Endothelial cell of umbilical vein (primary cell): ENCODE data around the gene FXYD6.

Experiments used
- EZH2 ChIP-seq: IDR thresholded peaks from 2 replicates; pipeline ENCODE4 v1.6.1; 2012; ENCODE audit warnings: borderline replicate concordance, low read depth, mild to moderate bottlenecking, moderate library complexity, low read length, inconsistent platforms; ENCODE audit not compliant: severe bottlenecking
- FOS ChIP-seq: IDR thresholded peaks from 2 replicates; pipeline ENCODE4 v1.6.1; 2011; ENCODE audit warnings: mild to moderate bottlenecking, low read length, moderate library complexity, borderline replicate concordance; ENCODE audit not compliant: insufficient read depth
- GATA2 ChIP-seq: IDR thresholded peaks from 2 replicates; pipeline ENCODE4 v1.7.0; 2011; ENCODE audit warnings: low read depth, mild to moderate bottlenecking, moderate library complexity, mixed read lengths, low read length; ENCODE audit not compliant: insufficient read length, insufficient read depth
- JUN ChIP-seq: IDR thresholded peaks from 2 replicates; pipeline ENCODE4 v1.6.1; 2011; ENCODE audit warnings: borderline replicate concordance, low read depth; ENCODE audit not compliant: insufficient read length, insufficient read depth
- MYC ChIP-seq: IDR thresholded peaks from one replicate; pipeline ENCODE4 v1.6.1; 2011; ENCODE audit warnings: mild to moderate bottlenecking, low read depth, low read length
- POLR2A ChIP-seq: IDR thresholded peaks from 2 replicates; pipeline ENCODE4 v1.6.1; 2012; ENCODE audit warnings: low read depth, mild to moderate bottlenecking, control low read depth, low read length
- POLR2AphosphoS5 ChIP-seq: IDR thresholded peaks from 2 replicates; pipeline ENCODE4 v1.6.1; 2012; ENCODE audit warnings: low read depth, mild to moderate bottlenecking, control low read depth, low read length, moderate library complexity; ENCODE audit not compliant: insufficient read depth
- TF ChIP-seq, protein P1 (sequence below), 2 donors: IDR thresholded peaks; 1 replicate in 1 of 2; 2 replicates in 1 of 2; pipeline ENCODE4 v1.5.1; 2011; ENCODE audit warnings: low read length in 2 of 2, mild to moderate bottlenecking in 2 of 2, moderate library complexity in 2 of 2, control low read depth in 1 of 2, inconsistent platforms in 1 of 2, low read depth in 1 of 2; ENCODE audit not compliant: insufficient read depth in 1 of 2; ENCODE audit errors: extremely low read depth in 1 of 2
- TF ChIP-seq, protein P2 (sequence below): IDR thresholded peaks from 2 replicates; pipeline ENCODE4 v1.6.1; 2011; ENCODE audit not compliant: insufficient read depth, insufficient read length

DNA sequence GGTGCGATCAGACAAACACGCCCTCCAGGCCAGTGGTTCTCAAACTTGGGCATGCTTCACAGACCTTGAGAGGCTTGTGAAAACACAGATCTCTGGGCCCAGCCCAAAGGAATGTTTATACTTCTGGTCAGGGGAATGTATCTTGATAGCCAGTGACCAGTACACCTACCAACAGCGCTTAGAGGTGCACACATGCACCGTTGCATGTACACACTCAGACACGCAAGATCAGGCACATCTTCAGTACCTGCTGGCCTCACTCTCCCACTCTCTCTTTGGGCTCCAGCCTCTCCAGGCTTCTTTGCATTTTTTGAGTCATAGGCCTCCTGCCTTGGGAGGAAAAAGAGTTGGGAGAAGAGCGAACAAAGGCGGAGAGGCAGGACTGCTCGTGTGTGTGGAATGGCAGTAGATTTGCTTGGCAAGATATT lies 11.7 kb upstream of the FXYD6 start:
- TF ChIP-seq, protein P1, sequence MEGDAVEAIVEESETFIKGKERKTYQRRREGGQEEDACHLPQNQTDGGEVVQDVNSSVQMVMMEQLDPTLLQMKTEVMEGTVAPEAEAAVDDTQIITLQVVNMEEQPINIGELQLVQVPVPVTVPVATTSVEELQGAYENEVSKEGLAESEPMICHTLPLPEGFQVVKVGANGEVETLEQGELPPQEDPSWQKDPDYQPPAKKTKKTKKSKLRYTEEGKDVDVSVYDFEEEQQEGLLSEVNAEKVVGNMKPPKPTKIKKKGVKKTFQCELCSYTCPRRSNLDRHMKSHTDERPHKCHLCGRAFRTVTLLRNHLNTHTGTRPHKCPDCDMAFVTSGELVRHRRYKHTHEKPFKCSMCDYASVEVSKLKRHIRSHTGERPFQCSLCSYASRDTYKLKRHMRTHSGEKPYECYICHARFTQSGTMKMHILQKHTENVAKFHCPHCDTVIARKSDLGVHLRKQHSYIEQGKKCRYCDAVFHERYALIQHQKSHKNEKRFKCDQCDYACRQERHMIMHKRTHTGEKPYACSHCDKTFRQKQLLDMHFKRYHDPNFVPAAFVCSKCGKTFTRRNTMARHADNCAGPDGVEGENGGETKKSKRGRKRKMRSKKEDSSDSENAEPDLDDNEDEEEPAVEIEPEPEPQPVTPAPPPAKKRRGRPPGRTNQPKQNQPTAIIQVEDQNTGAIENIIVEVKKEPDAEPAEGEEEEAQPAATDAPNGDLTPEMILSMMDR (IDR thresholded peaks at IDR 0.05; ENCODE audit: extremely low read depth in 1 of 2, insufficient read depth in 1 of 2, low read depth in 1 of 2, low read length in 2 of 2): no peak
- TF ChIP-seq, protein P2, sequence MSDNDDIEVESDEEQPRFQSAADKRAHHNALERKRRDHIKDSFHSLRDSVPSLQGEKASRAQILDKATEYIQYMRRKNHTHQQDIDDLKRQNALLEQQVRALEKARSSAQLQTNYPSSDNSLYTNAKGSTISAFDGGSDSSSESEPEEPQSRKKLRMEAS: no peak
- TF ChIP-seq POLR2AphosphoS5: no peak
- no peak for TF ChIP-seq EZH2
- no peak for TF ChIP-seq POLR2A
- no peak for TF ChIP-seq GATA2
- no peak for TF ChIP-seq MYC
- TF ChIP-seq FOS: no peak
- TF ChIP-seq JUN: no peak
